HG03565 (cell line): ENCODE measurements around the gene KCNE4.
A peak's percentile ranks its signal among the peaks of the same experiment; 100 is the strongest.
"Not testable (repeated sequence)": the region's sequence is repeated elsewhere in the genome, so short reads cannot be mapped to it uniquely, and the experiment has no call there.

ENCODE experiments used
- ATAC-seq: cut with Tn5 transposase; IDR thresholded peaks from one replicate; pipeline ENCODE4 v1.9.1; 2021; ENCODE audit warnings: mild to moderate bottlenecking, moderate library complexity; ENCODE audit not compliant: unreplicated experiment

The KCNE4 gene

DNA sequence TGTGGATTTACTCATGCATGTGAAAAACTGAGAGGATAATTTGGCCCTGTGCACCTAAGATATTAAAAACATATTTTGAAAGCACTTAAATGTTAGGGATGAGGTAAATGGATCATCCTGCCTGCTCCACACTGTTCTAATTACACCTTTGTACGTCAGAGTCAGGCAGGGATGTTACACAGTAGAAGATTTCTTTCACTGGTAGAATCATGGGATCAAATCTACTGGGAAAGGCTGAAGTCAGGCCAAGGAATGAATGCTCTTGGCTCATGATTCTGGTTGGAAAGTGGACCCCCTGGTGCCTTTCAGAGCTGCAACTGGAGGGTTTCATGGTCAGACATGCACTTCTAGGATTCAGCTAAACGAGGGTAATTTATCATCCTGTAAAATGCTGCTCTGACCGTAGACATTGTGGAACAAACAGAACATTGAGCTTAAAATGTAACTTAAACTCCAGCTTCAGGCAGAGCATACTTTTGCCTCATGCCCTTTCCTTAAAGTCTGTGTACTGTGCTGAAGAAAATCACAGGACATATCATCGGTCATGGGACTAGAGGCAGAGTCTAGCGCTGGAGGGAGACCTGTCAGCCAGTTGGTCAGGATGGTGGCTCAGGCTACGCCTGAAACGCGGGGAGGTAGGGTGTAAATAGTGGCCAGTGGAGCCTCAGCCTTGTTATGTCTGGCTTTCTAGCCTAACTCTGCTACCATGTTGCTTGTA, 4.9 kb downstream of the KCNE4 start:
- ATAC-seq = no peak

DNA sequence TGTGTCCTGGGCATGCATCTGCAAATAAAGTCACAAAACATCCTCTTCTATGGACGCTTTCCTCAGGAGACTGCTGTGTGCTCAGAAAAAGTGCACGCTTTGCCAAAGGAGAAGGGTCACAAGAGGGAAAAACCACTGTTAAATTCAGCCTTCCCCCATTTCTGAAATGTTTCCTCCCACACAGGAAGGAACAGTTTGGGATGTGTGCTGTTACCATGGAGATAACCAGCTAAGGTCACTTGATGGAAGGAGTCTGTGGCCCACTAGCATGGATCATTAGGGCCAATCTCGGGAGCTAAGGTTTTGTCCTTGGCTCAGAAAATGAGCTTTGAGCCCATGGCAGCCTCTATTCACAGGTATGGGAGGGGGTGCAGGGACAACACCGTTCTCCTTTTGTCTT, 5.6 kb downstream of the KCNE4 start:
- ATAC-seq = no peak

DNA sequence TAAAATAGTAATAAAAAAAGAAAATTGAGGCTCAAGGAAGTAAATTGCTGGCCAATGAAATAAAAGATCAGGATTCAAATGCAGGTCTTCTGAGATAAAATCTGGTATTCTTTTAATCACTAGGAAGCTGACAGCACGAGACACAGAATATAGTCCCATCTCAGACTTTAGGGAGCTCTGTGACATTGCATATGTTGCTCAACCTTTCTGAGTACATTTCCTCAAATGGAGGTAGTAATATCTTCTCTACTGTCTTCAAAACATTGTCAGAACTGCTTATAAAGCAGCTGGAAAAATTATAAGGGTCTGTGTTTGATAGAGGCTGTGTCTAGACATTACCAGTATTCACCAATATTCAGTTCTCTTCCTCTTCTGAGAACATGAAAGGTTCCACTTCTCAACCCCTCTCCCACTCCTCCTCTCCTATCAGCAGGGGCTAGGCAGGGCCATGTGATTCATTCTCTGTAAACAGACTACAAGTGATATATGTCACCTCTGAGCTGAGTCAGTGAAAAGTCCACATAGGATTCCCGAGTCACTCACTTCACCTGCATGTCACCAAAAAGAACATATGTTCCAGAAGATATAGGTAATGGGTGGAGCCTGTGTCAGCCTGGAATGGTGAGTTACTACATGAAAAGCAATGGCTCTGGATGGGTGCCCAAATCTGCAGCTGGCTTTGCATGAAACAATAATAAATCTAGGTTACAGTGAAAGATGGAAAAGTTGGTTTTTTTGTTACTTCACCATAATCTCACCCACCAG, 7.1 kb downstream of the KCNE4 start:
- no peak for ATAC-seq

DNA sequence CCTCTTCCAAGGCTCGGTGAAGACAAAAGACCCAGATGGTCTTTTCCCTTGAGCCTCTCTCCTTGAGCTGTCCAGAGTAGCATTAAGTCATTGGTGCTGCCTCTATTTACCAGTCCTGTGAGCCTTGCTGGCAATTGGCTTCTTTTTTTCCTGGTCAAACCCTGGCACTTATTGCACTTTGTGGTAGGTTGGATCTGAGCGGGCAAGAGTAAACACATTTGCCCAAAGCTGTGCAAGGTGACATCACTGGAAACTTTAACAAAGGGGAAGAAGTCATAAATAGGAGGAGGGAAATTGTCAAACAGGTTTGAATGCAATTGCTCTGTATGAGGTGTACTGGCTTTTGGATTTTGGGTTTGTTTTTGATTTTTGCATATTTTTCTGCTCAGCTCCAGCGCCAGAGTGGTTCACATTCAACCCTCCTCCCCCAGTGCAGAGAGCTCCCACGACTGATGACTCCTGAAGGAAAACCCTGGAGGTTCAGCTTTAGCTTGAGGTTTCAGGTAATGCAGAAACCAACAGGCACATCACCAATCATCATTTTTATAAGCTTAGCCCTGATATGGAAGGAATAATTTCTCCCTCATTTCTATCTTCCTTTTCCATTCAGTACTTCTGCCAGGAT, 8.3 kb downstream of the KCNE4 start:
- ATAC-seq = no peak

DNA sequence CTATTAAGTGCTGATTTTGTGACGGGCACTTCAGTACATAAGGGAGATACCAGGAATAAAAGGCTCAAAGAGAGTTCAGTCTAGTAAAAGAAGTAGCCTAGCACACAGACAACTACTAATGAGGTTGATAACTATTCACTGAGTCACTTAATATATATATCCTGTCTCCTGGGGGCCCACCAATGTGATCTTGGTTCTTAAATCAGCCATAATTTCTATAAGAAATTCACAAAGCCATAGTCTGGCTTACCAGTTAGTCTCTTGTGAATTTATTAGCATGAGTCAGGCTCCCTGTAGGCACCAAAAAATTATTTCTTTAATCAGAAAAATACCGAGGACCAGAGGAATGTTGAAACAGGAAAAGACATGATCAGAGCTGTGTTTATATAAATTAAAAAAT, 10.4 kb downstream of the KCNE4 start:
- no peak for ATAC-seq

DNA sequence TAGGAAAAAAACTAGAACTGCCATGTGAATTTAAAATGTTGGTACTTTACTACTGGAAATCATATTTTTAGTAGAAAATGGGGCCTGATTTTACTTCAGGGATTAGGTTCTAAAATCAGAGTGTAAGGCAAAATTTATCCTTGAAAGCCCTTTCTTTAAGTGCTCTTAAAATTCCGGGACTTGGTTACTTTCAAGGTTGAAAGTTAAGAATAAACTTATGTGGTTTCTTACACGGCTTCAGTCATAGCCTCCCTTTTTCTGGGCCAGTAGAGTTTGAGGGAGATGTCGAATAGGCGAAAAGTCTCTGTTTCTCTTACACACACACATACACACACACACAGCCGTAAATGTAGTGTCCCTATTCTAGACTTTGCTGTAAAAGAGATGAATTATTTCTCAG, 13.1 kb downstream of the KCNE4 start:
- ATAC-seq = no peak

DNA sequence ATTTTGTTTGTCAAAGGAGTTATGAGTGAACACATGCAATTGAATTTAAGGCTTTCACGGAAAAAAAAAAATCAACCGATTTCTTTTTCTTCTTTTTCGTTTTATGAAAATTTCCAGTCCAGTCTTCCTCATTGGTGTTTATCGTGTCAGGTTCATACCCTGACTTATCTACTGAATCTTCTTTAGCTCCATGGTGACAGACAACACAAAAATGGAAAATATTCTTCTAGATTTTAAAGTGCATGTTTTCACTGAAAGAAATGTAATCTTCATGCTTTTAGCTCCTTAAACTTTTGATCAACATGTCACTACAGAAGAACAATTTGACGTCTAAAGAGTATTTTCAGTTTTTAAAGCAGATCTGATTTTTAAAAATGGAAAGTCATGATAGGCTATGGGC, 14.7 kb downstream of the KCNE4 start:
- no peak for ATAC-seq

DNA sequence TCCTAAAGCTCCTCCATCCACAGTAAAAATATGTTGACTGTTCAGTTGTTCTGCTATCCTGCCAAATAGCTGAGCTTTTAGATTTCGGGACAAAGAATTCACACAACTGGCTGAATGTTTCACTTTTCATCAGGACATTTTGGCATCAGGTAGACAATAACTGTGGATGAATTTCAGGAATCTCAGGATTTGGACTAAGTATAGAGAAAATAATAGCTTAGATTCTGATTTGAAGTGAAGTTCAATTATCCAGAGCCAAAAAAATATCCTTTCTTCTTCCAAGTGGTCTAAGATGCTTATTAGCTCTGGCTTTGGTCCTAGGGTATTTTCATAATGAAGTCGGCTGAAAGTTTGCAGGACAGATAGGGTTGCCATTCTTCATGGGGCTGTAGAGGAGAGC, 16.1 kb downstream of the KCNE4 start:
- ATAC-seq = no peak

DNA sequence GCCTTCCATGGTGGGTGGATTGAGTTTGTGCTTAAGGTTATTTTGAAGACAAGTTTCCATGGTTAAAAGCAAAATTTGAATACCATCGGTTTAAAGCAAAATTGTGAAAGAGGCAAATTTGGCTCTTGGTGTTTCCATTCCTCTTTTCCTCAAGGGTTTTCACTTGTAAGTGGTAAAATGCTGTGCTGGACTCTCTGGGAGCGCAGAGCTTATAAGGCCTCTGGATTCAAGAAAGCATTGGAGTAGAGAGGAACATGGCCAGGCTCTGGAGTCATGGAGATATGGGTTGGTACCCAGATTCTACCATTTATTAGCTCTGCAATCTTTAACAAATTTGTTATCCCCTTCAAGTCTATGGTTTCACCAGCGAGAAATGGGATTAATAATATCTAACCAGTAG, 17.5 kb downstream of the KCNE4 start:
- ATAC-seq = no peak

DNA sequence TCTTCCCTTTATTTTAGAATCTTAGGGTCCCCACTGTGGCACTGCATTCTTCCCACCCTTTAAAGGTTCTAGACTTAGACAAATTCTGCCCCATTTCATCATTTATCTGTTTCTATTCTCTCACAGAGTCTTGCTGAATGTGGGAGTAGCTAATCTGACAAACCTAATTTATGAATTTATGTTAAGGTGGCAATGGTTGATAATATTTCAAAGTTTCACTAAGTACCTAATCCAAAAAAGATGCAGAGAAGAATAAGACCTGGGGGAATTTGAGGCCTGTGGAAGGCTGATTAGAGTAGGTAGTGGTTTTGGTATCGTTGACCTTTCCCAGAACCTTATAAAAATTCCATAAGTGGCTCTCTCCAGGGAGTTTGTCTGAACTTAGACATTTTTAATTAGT, 18.0 kb downstream of the KCNE4 start:
- no peak for ATAC-seq

DNA sequence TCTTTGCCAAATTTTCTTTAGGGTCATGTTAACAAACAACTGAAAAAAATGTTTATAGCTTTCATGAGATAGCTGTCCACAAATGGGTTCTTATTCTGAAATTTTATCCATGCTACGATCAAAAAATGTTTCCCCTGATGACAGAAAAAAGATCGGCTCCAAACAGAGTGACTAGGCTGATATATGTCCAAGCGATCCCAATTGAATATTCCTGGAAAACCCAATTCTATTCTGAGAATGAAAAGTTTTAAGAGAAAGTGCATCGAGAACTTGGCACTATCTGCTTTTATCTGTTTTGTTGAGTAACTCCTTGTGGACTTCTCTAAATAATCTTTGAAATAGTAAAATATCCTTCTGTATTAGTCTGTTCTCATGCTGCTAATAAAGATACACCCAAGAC, 19.1 kb downstream of the KCNE4 start:
- ATAC-seq = no peak

DNA sequence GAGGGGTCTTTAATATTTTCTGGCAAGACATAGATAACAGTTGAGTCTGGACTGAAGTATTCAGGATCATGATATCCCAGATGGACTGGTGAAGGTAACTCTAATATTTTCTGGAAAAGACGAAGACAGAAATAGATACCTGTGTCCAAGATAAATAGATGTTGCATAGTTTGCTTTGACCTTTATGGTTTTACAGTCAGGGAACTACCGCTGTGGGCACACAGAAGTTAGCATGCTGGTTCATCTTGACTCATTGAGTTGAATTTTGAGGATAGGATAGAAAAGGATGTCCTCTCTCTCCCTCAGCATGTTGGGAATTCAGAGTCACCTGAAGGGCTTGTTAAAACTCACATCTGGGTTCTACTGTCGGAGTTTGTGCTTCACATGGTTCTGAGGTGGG, 20.8 kb downstream of the KCNE4 start:
- ATAC-seq = no peak

DNA sequence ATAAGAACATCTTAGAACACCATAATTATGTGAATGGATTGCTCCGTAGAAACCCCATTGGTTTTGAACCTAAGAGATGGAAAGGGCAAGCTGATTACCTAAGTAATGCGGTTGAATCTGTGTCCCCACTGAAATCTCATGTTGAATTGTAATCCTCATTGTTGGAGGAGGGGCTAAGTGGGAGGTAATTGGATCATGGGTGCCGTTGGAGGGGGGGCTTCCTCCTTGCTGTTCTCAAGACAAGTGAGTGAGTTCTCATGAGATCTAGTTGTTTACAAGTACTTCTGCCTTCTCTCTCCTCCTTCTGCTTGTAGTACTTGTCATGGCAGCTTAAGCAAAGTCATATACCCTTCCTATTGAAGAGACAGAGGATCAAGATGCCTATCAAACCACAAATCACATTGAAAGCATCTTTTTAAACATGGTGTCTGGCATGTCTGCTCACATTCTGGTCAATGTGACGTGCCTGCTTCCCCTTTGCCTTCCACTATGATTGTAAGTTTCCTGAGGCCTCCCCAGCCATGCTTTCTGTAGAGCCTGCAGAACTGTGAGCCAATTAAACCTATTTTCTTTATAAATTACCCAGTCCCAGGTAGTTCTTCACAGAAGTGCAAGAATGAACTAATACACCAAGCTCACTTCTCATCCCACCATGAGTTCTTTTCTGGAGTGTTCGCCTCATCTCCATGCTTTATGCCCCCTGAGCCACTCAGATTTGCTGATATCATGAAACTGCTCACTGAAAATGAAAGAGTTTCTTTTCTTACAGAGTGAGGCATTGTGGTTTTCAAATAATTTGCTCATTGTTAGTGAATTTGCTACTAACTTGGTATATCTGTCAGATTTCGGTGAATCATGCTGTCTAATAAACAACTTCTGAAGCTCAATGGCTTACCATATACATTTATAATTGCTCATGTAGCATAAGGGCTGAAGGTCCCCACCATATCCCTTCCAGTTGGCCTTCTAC, 23.6 kb downstream of the KCNE4 start:
- ATAC-seq = peak; percentile 85

DNA sequence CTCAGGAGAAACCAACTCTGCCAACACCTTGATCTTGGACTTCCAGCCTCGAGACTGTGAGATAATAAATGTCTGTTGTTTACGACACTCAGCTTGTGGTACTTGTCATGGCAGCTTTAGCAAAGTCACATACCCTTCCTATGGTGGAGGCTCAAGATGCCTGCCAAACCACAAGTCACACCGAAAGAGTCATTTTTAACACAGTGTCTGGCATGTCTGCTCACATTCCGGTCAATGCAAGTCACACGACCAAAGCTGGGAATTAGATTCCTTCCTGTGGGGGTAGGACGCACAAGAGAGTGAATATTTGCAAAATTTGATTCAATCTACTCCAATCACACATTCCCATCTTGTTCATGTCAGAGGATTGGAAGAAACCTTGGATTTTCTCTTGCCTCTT, 24.6 kb downstream of the KCNE4 start:
- ATAC-seq = no peak

DNA sequence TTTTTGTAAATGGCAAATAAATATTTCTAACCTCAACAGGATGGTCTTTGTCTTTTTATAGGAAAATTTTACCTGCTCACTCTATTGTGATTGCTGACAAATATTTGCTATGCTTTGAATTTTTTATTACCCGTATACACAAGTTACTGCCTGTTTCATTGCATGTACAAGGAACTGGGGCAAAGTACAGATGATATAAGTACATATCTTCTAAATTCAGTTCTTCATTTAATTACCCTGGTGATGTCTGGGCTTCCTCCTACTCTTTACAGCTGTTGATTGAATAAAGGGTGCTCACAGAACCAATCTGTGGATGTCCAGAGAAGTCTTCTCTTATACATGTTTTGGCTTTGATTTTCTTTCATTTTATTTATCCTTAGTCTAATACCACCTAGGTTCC, 26.5 kb downstream of the KCNE4 start:
- ATAC-seq = no peak

DNA sequence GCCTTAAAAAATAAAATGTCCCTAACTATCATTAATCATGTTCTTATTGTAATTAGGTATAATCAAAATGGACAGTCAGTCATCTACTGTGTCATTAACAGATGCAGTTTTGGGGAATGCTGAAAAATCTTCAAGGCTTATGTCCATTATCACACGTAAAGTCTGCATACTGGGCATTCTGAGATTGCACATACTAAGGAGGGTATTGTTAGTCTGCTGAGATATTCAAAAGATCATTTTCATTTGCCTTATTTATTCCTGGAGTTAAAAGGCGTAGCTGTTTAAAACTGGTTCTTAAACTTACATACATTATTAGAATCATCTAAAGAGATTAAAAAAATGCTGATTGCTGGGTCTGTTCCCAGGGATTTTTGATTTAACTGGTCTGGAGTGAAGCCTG, 27.4 kb downstream of the KCNE4 start:
- ATAC-seq = no peak

DNA sequence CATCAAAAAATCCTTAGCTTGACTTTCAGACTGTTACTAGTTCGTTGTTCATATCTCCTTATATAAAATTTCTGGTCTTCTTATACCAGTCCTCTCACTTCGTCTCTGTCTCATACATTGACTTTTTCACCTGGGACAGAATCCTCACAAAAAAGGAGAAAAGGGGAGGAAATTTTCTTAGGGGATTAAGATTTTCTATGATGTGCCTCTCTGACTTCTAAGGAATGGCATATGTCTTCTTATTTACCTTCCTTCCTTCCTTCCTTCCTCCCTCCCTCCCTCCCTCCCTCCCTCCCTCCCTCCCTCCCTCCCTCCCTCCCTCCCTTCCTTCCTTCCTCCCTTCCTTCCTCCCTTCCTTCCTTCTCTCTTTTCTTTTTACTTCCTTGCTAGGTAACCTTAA, 27.9 kb downstream of the KCNE4 start:
- ATAC-seq = no peak

DNA sequence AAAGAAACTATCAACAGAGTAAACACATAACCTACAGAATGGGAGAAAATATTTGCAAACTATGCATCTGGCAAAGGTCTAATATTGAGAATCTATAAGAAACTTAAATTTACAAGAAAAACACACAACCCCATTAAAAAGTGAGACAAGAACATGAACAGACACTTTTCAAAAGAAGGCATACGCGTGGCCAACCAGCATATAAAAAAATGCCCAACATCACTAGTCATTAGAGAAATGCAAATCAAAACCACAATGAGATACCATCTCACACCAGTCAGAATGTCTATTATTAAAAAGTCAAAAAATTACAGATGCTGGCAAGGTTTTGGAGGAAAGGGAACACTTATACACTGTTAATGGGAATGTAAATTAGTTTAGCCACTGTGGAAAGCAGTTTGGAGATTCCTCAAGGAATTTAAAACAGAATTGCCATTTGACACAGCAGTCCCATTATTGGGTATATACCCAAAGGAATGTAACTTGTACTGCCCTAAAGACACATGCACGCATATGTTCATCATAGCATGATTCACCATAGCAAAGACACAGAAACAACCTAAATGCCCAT, 28.9 kb downstream of the KCNE4 start:
- ATAC-seq = not testable (repeated sequence)

DNA sequence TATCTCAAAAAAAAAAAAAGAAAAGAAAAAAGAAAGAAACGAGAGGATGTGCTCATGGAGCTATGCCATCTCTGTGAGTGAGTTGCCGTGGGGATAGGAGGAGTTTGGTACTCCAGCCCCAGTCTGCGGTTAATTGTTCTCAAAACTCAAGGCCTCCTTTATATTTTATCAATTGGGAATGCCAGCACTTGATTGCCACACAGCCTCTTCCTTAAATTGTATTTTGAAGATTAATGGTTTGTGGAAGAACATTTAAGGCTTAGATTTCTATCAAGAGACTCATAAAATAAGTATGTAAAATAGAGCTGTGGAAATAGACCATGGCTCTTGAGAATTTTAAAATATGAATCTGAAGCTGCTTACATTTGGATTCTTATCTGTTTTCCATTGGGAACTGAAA, 29.8 kb downstream of the KCNE4 start:
- ATAC-seq = no peak

DNA sequence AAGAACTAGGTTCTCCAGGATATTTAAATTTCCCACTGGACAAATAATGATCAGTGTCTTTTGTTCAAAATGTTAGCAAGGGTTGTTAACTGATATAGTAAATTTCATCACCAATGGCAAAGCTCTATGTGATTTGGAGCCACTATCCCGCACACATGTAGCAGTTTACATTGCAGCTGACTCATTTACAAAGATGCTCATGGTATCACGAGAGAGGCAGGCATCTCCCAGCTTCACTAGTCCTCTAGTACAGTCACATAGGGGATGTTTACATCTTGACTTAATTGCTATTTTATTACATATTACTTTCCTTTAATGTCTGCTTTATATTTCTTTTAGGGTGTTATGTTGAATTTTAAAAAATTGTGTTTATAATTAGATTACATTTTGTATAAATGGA, 30.7 kb downstream of the KCNE4 start:
- ATAC-seq = no peak
